ENCODE measurements around the gene TBC1D22A. TPM values are rescaled to one million over a fixed set of nuclear protein-coding genes. Genes with fewer than 3 reads are reported as not detected.

Gene TBC1D22A
- total and polyA plus RNA-seq, 10 of the 15 experiments (the other 5 are each of a cell fraction or from before 2014, with no cell fraction given): 0.63 to 44.7 (median 27.4) TPM

- TF ChIP-seq ZBTB4 (CRISPR knock-in tag; IDR thresholded peaks at IDR 0.05) (no peak), ZBTB40 (IDR thresholded peaks at IDR 0.05; ENCODE audit: borderline replicate concordance) (no peak), EP300 (IDR thresholded peaks at IDR 0.05; ENCODE audit: borderline replicate concordance in 1 of 2, control insufficient read depth in 1 of 2, low read depth in 2 of 2, low read length in 2 of 2) (no peak), BACH1 (IDR thresholded peaks at IDR 0.05; ENCODE audit: borderline replicate concordance) (no peak), WRNIP1 (IDR thresholded peaks at IDR 0.05; ENCODE audit: borderline replicate concordance, low read depth, low read length) (no peak), HDAC6 (IDR thresholded peaks at IDR 0.05; ENCODE audit: unreplicated experiment) (no peak)
Observed at GRCh38 chr22:46925818-46926217, 163.4 kb downstream of the TBC1D22A start (continued).

Data from GM12878 (cell line).